AG04449 (cell line): ENCODE measurements around the gene TM9SF2.

ENCODE experiments used
- CTCF ChIA-PET: fragments of 350-600 bp; formaldehyde crosslinking; extraction: SDS; loops from one replicate; lab custom pipeline; 2021; ENCODE audit warnings: antibody characterized with exemption; lab: Yijun Ruan, JAX
- POLR2A ChIA-PET: fragments of 400-600, 350-600 bp; formaldehyde crosslinking; extraction: SDS; loops from one replicate; lab custom pipeline; 2020; ENCODE audit warnings: antibody characterized with exemption, inconsistent platforms; lab: Yijun Ruan, JAX
- DNase-seq: peaks from one replicate; pipeline ENCODE4 v3.0.0-alpha.2; 2010; ENCODE audit warnings: low read depth, low spot score
- H3K4me3 ChIP-seq: 2 replicates; pipeline ENCODE4 v1.5.1; 2011; ENCODE audit warnings: low read depth, mild to moderate bottlenecking, control low read depth, low read length
- TF ChIP-seq, protein P1 (sequence below): IDR thresholded peaks from one replicate; pipeline ENCODE4 v1.5.1; 2011; ENCODE audit warnings: mild to moderate bottlenecking, moderate library complexity, low read length, control low read depth, inconsistent platforms; ENCODE audit not compliant: insufficient read depth; ENCODE audit errors: missing control alignments

The TM9SF2 gene

DNA sequence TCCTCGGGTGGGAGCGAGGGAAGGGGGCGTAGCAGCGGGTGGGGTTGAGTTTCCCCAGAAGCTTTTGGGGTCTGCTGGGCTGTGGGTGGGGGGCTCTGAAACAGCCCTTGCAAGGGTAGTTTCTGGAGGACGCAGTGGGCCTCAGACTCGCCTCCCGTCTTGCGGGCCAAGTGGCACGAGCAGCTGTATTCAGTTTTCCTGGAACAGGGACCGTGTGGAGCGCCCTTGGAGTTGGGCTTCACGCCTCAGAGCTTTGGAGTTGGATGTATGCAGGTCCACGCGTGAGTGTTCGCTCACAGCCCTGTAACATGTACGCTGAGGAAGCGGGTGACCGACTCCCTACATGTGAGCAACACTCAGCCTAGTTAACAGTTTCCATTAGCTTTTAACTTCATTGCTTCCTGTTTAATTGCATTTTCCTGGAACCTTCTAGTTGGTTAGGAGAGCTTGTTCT lies 603 bp downstream of the TM9SF2 start:
- H3K4me3 ChIP-seq = peak overlapping the region; percentile 92
- ChIA-PET POLR2A (no interaction called here), CTCF (interaction anchor here (0.6 to 10.9 kb wide), 8 partner anchors 9 to 326 kb away, joined by 3 to 116 read pairs (median 9); no protein-coding TSS in a partner anchor)
- DNase-seq = no peak
- TF ChIP-seq, protein P1, sequence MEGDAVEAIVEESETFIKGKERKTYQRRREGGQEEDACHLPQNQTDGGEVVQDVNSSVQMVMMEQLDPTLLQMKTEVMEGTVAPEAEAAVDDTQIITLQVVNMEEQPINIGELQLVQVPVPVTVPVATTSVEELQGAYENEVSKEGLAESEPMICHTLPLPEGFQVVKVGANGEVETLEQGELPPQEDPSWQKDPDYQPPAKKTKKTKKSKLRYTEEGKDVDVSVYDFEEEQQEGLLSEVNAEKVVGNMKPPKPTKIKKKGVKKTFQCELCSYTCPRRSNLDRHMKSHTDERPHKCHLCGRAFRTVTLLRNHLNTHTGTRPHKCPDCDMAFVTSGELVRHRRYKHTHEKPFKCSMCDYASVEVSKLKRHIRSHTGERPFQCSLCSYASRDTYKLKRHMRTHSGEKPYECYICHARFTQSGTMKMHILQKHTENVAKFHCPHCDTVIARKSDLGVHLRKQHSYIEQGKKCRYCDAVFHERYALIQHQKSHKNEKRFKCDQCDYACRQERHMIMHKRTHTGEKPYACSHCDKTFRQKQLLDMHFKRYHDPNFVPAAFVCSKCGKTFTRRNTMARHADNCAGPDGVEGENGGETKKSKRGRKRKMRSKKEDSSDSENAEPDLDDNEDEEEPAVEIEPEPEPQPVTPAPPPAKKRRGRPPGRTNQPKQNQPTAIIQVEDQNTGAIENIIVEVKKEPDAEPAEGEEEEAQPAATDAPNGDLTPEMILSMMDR = no peak

DNA sequence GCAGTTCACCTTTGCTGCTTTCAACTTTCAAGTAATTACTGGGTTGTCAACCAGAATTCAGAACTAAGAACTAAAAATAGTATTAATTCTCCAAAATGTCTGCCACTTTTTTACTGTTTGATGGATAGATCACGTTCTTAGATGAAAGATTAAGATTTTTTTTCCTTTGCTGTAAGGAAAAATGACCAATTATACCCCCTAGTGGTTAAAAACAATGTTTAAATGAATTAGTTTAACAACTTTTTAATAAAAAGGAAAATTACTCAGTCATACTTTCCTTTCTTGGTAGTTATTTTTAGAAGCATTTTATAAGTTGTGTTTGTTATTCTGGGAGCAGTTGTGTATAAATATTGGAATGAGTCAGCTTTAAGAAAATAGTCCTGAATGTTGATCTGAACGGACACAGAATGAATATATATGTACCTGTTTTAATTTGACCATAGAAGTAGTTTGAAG lies 4.6 kb downstream of the TM9SF2 start:
- ChIA-PET CTCF (interaction anchor here (0.6 to 10.9 kb wide), 28 partner anchors 10 to 329 kb away, joined by 3 to 116 read pairs (median 4); no protein-coding TSS in a partner anchor), POLR2A (no interaction called here)
- TF ChIP-seq, protein P1 = no peak
- no peak for DNase-seq
- no peak overlapping the region for H3K4me3 ChIP-seq

DNA sequence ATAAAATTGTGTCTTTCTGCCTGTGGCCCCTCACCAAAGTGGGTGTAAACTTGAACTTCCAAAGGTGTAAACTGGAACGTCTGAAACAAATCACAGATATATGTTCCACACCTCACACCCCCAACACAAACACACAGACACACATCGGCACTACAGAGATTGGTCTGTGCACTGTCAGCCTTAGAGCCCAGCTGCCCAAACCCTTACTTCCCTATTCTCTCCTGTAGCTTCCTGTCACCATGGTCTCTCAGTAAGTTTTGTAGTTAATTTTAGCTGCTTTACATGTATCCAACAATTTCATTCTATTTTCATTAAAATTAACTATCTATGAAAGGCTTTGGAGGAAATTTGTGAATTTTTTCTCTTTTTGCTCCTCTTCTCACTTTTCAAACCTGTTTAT lies 5.4 kb downstream of the TM9SF2 start:
- POLR2A ChIA-PET = no interaction called here

DNA sequence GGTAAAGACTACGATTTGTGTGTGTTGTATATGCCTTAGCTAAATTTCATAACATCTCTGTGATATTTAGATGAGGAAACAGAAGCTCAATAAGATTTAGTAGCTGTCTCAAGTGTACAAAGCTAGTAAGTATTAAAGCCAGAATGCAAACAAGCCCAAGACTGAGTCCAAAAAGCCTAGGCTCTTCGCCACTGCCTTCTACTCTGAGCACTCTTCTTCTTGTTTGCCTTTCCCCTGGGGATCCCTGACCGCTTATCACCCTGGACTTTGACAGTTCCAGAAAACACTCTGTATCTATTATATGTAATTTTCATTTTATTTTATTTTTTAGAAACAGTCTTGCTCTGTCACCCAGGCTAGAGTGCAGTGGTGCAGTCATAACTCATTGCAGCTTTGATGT lies 5.8 kb downstream of the TM9SF2 start:
- TF ChIP-seq, protein P1 = no peak
- POLR2A ChIA-PET = no interaction called here
- no peak for DNase-seq
- CTCF ChIA-PET = interaction anchor here (0.8 to 10.9 kb wide), 8 partner anchors 8 to 241 kb away, joined by 3 to 116 read pairs (median 11); no protein-coding TSS in a partner anchor
- no peak overlapping the region for H3K4me3 ChIP-seq

More for the DNA sequence above, 5.4 kb downstream of the TM9SF2 start:
- no peak overlapping the region for H3K4me3 ChIP-seq
- DNase-seq = no peak
- TF ChIP-seq, protein P1 = no peak
- CTCF ChIA-PET = interaction anchor here (0.8 to 10.9 kb wide), 12 partner anchors 9 to 240 kb away, joined by 3 to 116 read pairs (median 8); no protein-coding TSS in a partner anchor

DNA sequence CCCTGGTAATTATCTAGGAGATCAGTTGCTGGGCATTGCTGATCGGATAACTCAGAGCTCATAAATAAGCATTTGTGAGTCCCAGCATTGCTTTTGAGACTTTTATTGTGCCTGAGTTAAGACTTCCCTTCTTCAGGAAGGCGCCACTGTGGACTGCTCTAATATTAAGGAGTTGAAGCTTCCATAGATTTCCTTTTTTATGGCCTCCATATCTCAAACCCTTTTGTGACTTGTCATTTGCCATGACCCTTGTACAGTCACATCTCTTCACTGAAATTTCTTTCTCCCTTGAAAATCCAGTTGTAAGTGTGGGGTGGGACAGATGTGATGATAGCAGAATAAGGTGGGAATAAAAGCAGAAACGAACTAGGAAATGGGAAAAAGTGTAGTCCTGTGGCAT lies 6.3 kb downstream of the TM9SF2 start:
- TF ChIP-seq, protein P1 = no peak

DNA sequence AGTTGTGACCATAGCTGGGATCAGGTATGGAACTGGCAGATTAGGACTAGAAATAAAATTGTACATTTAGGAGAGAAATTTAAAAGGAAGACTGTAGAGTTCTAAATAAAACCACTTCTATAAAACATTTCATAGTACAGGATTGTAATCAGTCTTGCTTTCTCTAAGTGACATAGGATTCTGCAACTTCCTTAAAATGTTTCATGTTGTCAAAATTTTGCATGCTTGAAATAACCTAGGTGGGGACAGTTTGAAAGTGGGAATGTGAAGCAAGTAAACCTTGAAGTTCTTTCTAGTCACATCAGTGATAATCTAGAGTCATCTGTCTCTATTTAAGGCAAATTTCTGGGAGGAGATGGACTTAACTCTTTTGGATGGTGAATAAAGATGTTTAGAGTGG lies 6.7 kb downstream of the TM9SF2 start:
- ChIA-PET CTCF (interaction anchor here (1.1 to 10.9 kb wide), 4 partner anchors 8 to 72 kb away, joined by 3 to 116 read pairs (median 82); no protein-coding TSS in a partner anchor), POLR2A (no interaction called here)
- no peak overlapping the region for H3K4me3 ChIP-seq
- TF ChIP-seq, protein P1 = no peak
- DNase-seq = no peak

More for the DNA sequence above, 6.3 kb downstream of the TM9SF2 start:
- DNase-seq = no peak
- H3K4me3 ChIP-seq = no peak overlapping the region
- POLR2A ChIA-PET = no interaction called here
- CTCF ChIA-PET = interaction anchor here (0.8 to 10.9 kb wide), 7 partner anchors 8 to 72 kb away, joined by 3 to 116 read pairs (median 15); no protein-coding TSS in a partner anchor
